Psoas muscle (tissue), 8 donors: ENCODE measurements around the gene DISC1. TPM values are rescaled to one million over a fixed set of nuclear protein-coding genes. Genes with fewer than 3 reads are reported as not detected.
"Not testable (repeated sequence)": the region's sequence is repeated elsewhere in the genome, so short reads cannot be mapped to it uniquely, and the experiment has no call there.

Source experiments
- ATAC-seq, 4 donors: fragments of 200-7000 bp; cut with Tn5 transposase; one replicate each; pipeline ENCODE4 v1.9.1; 2020; ENCODE audit warnings: moderate library complexity in 3 of 4, mild to moderate bottlenecking in 2 of 4
- DNase-seq, 2 donors: peaks; one replicate each; pipeline ENCODE4 v3.0.0-alpha.2; 2020
- H3K27ac ChIP-seq: fragments of 200-600 bp; one replicate; pipeline ENCODE4 v1.8.0; 2022
- H3K27me3 ChIP-seq, 3 donors: fragments of 200-600 bp in 1 of 3; one replicate each; pipeline versions ENCODE4 v1.6.1 to v1.8.0; 2013 to 2022; ENCODE audit warnings: low read length in 2 of 3, mild to moderate bottlenecking in 2 of 3, moderate library complexity in 1 of 3; ENCODE audit not compliant: insufficient read depth in 3 of 3
- H3K36me3 ChIP-seq, 2 donors: fragments of 200-600 bp in 1 of 2; one replicate each; pipeline versions ENCODE4 v1.6.1 to v1.8.0; 2013 to 2022; ENCODE audit warnings: low read depth in 1 of 2, mild to moderate bottlenecking in 1 of 2, moderate library complexity in 1 of 2; ENCODE audit not compliant: insufficient read depth in 1 of 2
- H3K4me1 ChIP-seq: fragments of 200-600 bp; one replicate; pipeline ENCODE4 v1.8.0; 2022
- H3K4me3 ChIP-seq: fragments of 200-600 bp; one replicate; pipeline ENCODE4 v1.8.0; 2022; ENCODE audit warnings: mild to moderate bottlenecking
- H3K9me3 ChIP-seq: fragments of 200-600 bp; one replicate; pipeline ENCODE4 v1.8.0; 2022
- WGBS, 3 donors: extraction: QIAGEN DNeasy Blood & Tissue Kit; methylation state at CpG; one replicate each; pipeline versions ENCODE4 v1.1.6 to v1.1.7; 2013; 5-methylcytosine and 5-hydroxymethylcytosine counted together
- intact Hi-C, 2 donors: fragments of 100-400 bp; cut with DNase I; formaldehyde crosslinking; loops; one replicate each; pipeline versions ENCODE4 v1.11.0 to v1.14.2; 2022
- polyA plus RNA-seq, 3 donors: library from polyadenylated mRNA; stranded (reverse); fragments of 200-250 nt; gene quantifications; one replicate each; pipeline ENCODE4 v1.2.3, GENCODE V29; 2013
- total RNA-seq, 4 donors: library from RNA; stranded (reverse); fragmentation: NEBNext Ultra II Directional in 2 of 4; extraction: Animal tissue kit (Norgen Biotek cat#: 25700) in 2 of 4; gene quantifications; one replicate each; pipeline versions ENCODE4 v1.2.1 to v1.2.4, GENCODE V29; 2021 to 2023
- TF ChIP-seq, protein P1 (sequence below): fragments of 200-600 bp; IDR thresholded peaks from one replicate; pipeline ENCODE4 v1.8.0; 2022; ENCODE audit warnings: antibody characterized with exemption
- donor health status: healthy with polysubstance abuse.
- donor health status: DM: no; HTN: no; CAD: no; lungs with moderate emphysema.
- donor health status: Bipolar disorder and iron deficiency.
- donor health status: healthy.
- donor health status: DM: yes; HTN: yes; CAD: no.
- donor health status: DM: no; HTN: no; CAD: no.
- donor health status: DM: no; HTN: no; CAD: no.
- donor health status: DM: yes; HTN: yes; CAD: no.

Gene DISC1
- total and polyA plus RNA-seq, 7 donors: 0.35 to 2.8 (median 1.6) TPM

DNA sequence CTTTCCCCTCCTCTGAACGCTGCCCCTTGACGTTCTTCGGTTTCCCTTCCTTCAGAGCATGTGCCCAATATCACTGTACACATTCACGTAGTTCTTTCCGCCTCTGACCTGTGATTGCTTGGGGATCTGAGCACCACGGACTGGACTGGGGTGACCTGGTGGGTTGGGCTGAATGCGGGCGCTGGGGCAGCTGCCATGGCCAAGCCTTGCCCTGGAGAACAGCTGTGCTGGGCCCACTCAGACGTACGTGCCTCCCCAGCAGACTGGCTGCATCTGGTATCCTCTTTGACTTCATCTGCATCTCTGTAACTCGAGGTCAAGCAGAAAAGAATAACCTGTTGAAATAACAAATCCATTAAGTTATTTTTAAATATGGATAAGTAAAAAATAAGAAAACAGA is 35.1 kb upstream of the DISC1 start:
- intact Hi-C loops: loop anchor here (2.0 to 5.0 kb wide), 2 partner anchors 233 to 254 kb away; partner anchors contain the start of genes EXOC8 (in 1 of the 2) and SPRTN (in 1 of the 2)

DNA sequence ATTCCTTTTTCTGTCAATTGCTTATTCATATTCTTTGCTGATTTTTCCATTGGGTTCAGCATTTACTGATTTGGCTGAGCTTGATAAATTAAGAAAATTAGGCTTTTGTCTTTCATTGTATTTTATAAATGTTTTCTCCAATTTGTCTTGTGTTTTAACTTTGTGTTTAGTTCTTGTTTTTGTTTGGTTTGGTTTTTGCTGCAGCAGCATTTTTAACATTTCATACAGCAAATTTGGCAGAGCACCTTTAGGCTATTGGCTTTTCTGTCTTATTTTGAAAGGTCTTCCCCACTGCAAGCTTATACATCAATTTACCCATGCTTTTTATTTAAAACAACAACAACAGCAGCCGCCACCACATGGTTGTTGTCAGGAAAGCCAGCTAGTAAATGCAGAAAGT is 33.8 kb upstream of the DISC1 start:
- H3K4me3 ChIP-seq: no peak overlapping the region
- no peak for ATAC-seq
- intact Hi-C loops: loop anchor here in 1 of 2 donors (5.0 kb wide), 1 partner anchor 256 kb away; the partner anchor contains the start of genes EXOC8 and SPRTN
- no peaks in the 10 kb centered on the region for H3K9me3 ChIP-seq
- no peaks in the 10 kb centered on the region for H3K4me1 ChIP-seq
- H3K27me3 ChIP-seq: no peaks in the 10 kb centered on the region
- no peak for DNase-seq
- TF ChIP-seq, protein P1, sequence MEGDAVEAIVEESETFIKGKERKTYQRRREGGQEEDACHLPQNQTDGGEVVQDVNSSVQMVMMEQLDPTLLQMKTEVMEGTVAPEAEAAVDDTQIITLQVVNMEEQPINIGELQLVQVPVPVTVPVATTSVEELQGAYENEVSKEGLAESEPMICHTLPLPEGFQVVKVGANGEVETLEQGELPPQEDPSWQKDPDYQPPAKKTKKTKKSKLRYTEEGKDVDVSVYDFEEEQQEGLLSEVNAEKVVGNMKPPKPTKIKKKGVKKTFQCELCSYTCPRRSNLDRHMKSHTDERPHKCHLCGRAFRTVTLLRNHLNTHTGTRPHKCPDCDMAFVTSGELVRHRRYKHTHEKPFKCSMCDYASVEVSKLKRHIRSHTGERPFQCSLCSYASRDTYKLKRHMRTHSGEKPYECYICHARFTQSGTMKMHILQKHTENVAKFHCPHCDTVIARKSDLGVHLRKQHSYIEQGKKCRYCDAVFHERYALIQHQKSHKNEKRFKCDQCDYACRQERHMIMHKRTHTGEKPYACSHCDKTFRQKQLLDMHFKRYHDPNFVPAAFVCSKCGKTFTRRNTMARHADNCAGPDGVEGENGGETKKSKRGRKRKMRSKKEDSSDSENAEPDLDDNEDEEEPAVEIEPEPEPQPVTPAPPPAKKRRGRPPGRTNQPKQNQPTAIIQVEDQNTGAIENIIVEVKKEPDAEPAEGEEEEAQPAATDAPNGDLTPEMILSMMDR: no peak
- no peak overlapping the region for H3K27ac ChIP-seq
- WGBS, 3 donors: 73 to 100% (median 97%) methylated on average over 1 of the region's 1 CpG
- no peaks in the 10 kb centered on the region for H3K36me3 ChIP-seq

More for the DNA sequence above, 35.1 kb upstream of the DISC1 start:
- Histone ChIP-seq H3K27me3 (no peaks in the 10 kb centered on the region), H3K4me3 (no peak overlapping the region), H3K9me3 (no peaks in the 10 kb centered on the region), H3K36me3 (no peaks in the 10 kb centered on the region), H3K4me1 (no peaks in the 10 kb centered on the region), H3K27ac (no peak overlapping the region)
- TF ChIP-seq, protein P1: no peak
- DNase-seq (no peak), ATAC-seq (peak in 3 of 4 donors; percentile 23 to 53 (median 50))
- 34 to 40% (median 35%) methylated on average over 11 of the region's 11 CpGs for WGBS, 3 donors

DNA sequence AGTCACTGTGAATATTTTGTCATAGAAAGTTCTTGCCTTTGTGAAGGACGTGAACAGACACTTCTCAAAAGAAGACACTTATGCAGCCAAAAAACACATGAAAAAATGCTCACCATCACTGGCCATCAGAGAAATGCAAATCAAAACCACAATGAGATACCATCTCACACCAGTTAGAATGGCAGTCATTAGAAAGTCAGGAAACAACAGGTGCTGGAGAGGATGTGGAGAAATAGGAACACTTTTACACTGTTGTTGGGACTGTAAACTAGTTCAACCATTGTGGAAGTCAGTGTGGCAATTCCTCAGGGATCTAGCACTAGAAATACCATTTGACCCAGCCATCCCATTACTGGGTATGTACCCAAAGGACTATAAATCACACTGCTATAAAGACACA is 33.3 kb upstream of the DISC1 start:
- H3K4me1 ChIP-seq, H3K27ac ChIP-seq: not testable (repeated sequence)
- intact Hi-C loops: loop anchor here in 1 of 2 donors (5.0 kb wide), 1 partner anchor 256 kb away; the partner anchor contains the start of genes EXOC8 and SPRTN

DNA sequence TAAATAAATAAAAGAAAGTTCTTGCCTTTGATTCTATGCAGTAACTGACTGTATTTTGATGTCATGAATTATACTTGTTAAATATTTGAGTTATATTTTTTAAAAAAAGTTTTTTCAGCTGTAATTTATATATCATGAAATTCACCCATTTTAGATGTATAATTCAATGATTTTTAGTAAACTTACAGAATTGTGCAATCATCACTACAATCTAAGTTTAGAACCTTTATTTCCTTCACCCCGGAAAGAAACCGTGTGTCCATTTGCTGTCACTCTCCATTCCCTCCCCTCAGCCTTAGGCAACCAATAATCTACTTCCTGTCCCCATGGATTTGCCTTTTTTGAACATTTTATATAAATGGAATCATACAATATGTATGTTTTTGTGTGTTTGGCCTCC is 32.5 kb upstream of the DISC1 start:
- H3K9me3 ChIP-seq: no peaks in the 10 kb centered on the region
- ATAC-seq (no peak), DNase-seq (no peak)
- no peak overlapping the region for H3K4me3 ChIP-seq
- WGBS, 3 donors: 40 to 68% (median 62%) methylated on average over 2 of the region's 2 CpGs
- H3K27ac ChIP-seq: no peak overlapping the region
- H3K36me3 ChIP-seq: no peaks in the 10 kb centered on the region
- intact Hi-C loops: loop anchor here in 1 of 2 donors (5.0 kb wide), 1 partner anchor 257 kb away; the partner anchor contains the start of genes EXOC8 and SPRTN
- H3K4me1 ChIP-seq: no peaks in the 10 kb centered on the region
- H3K27me3 ChIP-seq: no peaks in the 10 kb centered on the region
- TF ChIP-seq, protein P1: no peak

More for the DNA sequence above, 33.3 kb upstream of the DISC1 start:
- 93 to 95% (median 93%) methylated on average over 1 of the region's 1 CpG for WGBS, 3 donors
- H3K36me3 ChIP-seq, ATAC-seq, H3K9me3 ChIP-seq, H3K27me3 ChIP-seq, DNase-seq, H3K4me3 ChIP-seq: not testable (repeated sequence)

DNA sequence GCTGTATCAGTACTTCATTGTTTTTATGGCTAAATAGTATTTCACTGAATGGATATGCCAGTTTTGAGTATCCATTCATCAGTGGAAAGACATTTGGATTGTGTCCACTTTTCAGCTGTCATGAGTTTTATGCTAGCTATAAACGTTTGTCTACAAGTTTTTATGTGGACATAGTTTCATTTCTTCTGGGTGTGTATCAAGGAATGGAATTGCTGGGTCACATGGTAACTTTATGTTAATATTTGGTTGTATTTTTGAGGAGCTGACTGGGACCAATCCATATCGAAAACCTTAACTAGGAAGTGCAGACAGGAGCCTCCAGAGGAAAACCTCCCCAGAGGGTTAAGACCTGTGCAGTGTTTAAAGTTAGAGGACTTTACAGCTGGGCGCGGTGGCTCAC is 31.8 kb upstream of the DISC1 start:
- Histone ChIP-seq H3K27me3 (no peaks in the 10 kb centered on the region), H3K4me1 (no peaks in the 10 kb centered on the region), H3K36me3 (no peaks in the 10 kb centered on the region), H3K9me3 (no peaks in the 10 kb centered on the region), H3K27ac (no peak overlapping the region), H3K4me3 (no peak overlapping the region)
- WGBS, 3 donors: 78 to 83% (median 79%) methylated on average over 4 of the region's 4 CpGs
- intact Hi-C loops: loop anchor here in 1 of 2 donors (5.0 kb wide), 1 partner anchor 257 kb away; the partner anchor contains the start of genes EXOC8 and SPRTN
- DNase-seq: no peak
- TF ChIP-seq, protein P1: no peak
- ATAC-seq: no peak
